H9 (cell line): ENCODE measurements around the gene GOLGA3. TPM values are rescaled to one million over a fixed set of nuclear protein-coding genes. Genes with fewer than 3 reads are reported as not detected.

ENCODE experiments used
- DNase-seq: peaks from one replicate; pipeline ENCODE4 v3.0.0-alpha.2; 2017
- H2AFZ ChIP-seq: one replicate; pipeline ENCODE4 v1.6.1; 2013; ENCODE audit warnings: mild to moderate bottlenecking, low read length, control low read depth, moderate library complexity
- H2AK5ac ChIP-seq: 2 replicates; pipeline ENCODE4 v1.6.1; 2013; ENCODE audit warnings: low read length, control low read depth, mixed read lengths; ENCODE audit not compliant: insufficient read length
- H2BK120ac ChIP-seq: one replicate; pipeline ENCODE4 v1.6.1; 2013; ENCODE audit warnings: low read depth, mild to moderate bottlenecking, low read length, control low read depth, inconsistent platforms; ENCODE audit not compliant: poor library complexity, severe bottlenecking
- H2BK12ac ChIP-seq: 2 replicates; pipeline ENCODE4 v1.6.1; 2013; ENCODE audit warnings: low read length, control low read depth, mixed read lengths, low read depth; ENCODE audit not compliant: insufficient read length
- H2BK15ac ChIP-seq: 2 replicates; pipeline ENCODE4 v1.6.1; 2013; ENCODE audit warnings: low read depth, low read length, control low read depth
- H2BK20ac ChIP-seq: one replicate; pipeline ENCODE4 v1.6.1; 2013; ENCODE audit warnings: low read depth, mild to moderate bottlenecking, low read length, control low read depth, inconsistent platforms; ENCODE audit not compliant: poor library complexity, severe bottlenecking
- H2BK5ac ChIP-seq: 2 replicates; pipeline ENCODE4 v1.6.1; 2013; ENCODE audit warnings: low read length, control low read depth, mixed read lengths; ENCODE audit not compliant: insufficient read length
- H3K14ac ChIP-seq: 2 replicates; pipeline ENCODE4 v1.6.1; 2013; ENCODE audit warnings: low read length, control low read depth; ENCODE audit not compliant: insufficient read depth
- H3K18ac ChIP-seq: 2 replicates; pipeline ENCODE4 v1.6.1; 2013; ENCODE audit warnings: low read depth, mild to moderate bottlenecking, mixed read lengths, low read length, control low read depth; ENCODE audit not compliant: insufficient read length
- H3K23ac ChIP-seq: 2 replicates; pipeline ENCODE4 v1.6.1; 2013; ENCODE audit warnings: low read length, control low read depth, mixed read lengths, low read depth; ENCODE audit not compliant: insufficient read length
- H3K23me2 ChIP-seq: 2 replicates; pipeline ENCODE4 v1.6.1; 2013; ENCODE audit warnings: low read depth, mild to moderate bottlenecking, mixed read lengths, low read length, control low read depth; ENCODE audit not compliant: insufficient read length, poor library complexity, severe bottlenecking
- H3K27ac ChIP-seq: 2 replicates; pipeline ENCODE4 v1.5.1; 2013; ENCODE audit warnings: low read length, control low read depth, mixed read lengths, low read depth; ENCODE audit not compliant: insufficient read length
- H3K27me3 ChIP-seq: 2 replicates; pipeline ENCODE4 v1.6.1; 2013; ENCODE audit warnings: low read length, control low read depth, inconsistent platforms; ENCODE audit not compliant: insufficient read depth
- H3K4ac ChIP-seq: 2 replicates; pipeline ENCODE4 v1.6.1; 2013; ENCODE audit warnings: low read depth, mild to moderate bottlenecking, control low read depth, inconsistent platforms, low read length, moderate library complexity
- H3K4me1 ChIP-seq: 2 replicates; pipeline ENCODE4 v1.6.1; 2013; ENCODE audit warnings: low read length, control low read depth, inconsistent platforms; ENCODE audit not compliant: insufficient read depth
- H3K4me2 ChIP-seq: 2 replicates; pipeline ENCODE4 v1.6.1; 2013; ENCODE audit warnings: low read length, control low read depth, mixed read lengths; ENCODE audit not compliant: insufficient read length, insufficient read depth
- H3K56ac ChIP-seq: 2 replicates; pipeline ENCODE4 v1.6.1; 2013; ENCODE audit warnings: low read depth, mild to moderate bottlenecking, mixed read lengths, low read length, control low read depth; ENCODE audit not compliant: insufficient read length
- H3K79me1 ChIP-seq: 2 replicates; pipeline ENCODE4 v1.6.1; 2013; ENCODE audit warnings: low read depth, mild to moderate bottlenecking, moderate library complexity, low read length, control low read depth, inconsistent platforms; ENCODE audit not compliant: insufficient read depth, poor library complexity, severe bottlenecking
- H3K79me2 ChIP-seq: 2 replicates; pipeline ENCODE4 v1.6.1; 2013; ENCODE audit warnings: low read length, control low read depth, inconsistent platforms; ENCODE audit not compliant: insufficient read depth
- H3K9ac ChIP-seq: 2 replicates; pipeline ENCODE4 v1.6.1; 2013; ENCODE audit warnings: low read length, control low read depth, mixed read lengths; ENCODE audit not compliant: insufficient read length; ENCODE audit errors: extremely low read depth
- H3K9me3 ChIP-seq: one replicate; pipeline ENCODE4 v1.6.1; 2013; ENCODE audit warnings: low read depth, low read length, inconsistent platforms; ENCODE audit not compliant: control insufficient read depth
- H3T11ph ChIP-seq: one replicate; pipeline ENCODE4 v1.6.1; 2013; ENCODE audit warnings: mild to moderate bottlenecking, low read length, control low read depth, inconsistent platforms
- H4K20me1 ChIP-seq: one replicate; pipeline ENCODE4 v1.6.1; 2013; ENCODE audit not compliant: control insufficient read depth, insufficient read length, insufficient read depth
- H4K5ac ChIP-seq: 2 replicates; pipeline ENCODE4 v1.6.1; 2013; ENCODE audit warnings: low read depth, mild to moderate bottlenecking, mixed read lengths, low read length, control low read depth; ENCODE audit not compliant: insufficient read length
- H4K8ac ChIP-seq: replicated peaks from 2 replicates; pipeline ENCODE4 v1.6.1; 2013; ENCODE audit warnings: low read length, control low read depth, mixed read lengths, low read depth; ENCODE audit not compliant: insufficient read length
- H4K91ac ChIP-seq: 2 replicates; pipeline ENCODE4 v1.6.1; 2013; ENCODE audit warnings: low read depth, mild to moderate bottlenecking, moderate library complexity, mixed read lengths, low read length, control low read depth; ENCODE audit not compliant: insufficient read length
- H3K27ac Mint-ChIP-seq, 3 experiments: 2 replicates in 2 of 3; 3 replicates in 1 of 3; pipeline ENCODE4 v1.8.0; 2020 to 2021; ENCODE audit warnings: mixed read lengths in 3 of 3, mild to moderate bottlenecking in 1 of 3, moderate library complexity in 1 of 3
- H3K27me3 Mint-ChIP-seq: 2 replicates; pipeline ENCODE4 v1.8.0; 2021; ENCODE audit warnings: low read depth, mild to moderate bottlenecking, moderate library complexity, mixed read lengths
- H3K36me3 Mint-ChIP-seq, 3 experiments: 2 replicates in 2 of 3; 3 replicates in 1 of 3; pipeline ENCODE4 v1.8.0; 2020 to 2021; ENCODE audit warnings: low read depth in 3 of 3, mixed read lengths in 3 of 3; ENCODE audit not compliant: insufficient read depth in 1 of 3
- H3K4me1 Mint-ChIP-seq, 2 experiments: 2 replicates each; pipeline ENCODE4 v1.8.0; 2020; ENCODE audit warnings: mixed read lengths in 2 of 2
- H3K4me3 Mint-ChIP-seq, 2 experiments: 2 replicates in 1 of 2; 3 replicates in 1 of 2; pipeline ENCODE4 v1.8.0; 2020 to 2021; ENCODE audit warnings: mild to moderate bottlenecking in 2 of 2, mixed read lengths in 2 of 2, moderate library complexity in 1 of 2
- H3K9me3 Mint-ChIP-seq, 2 experiments: 2 replicates in 1 of 2; 3 replicates in 1 of 2; pipeline ENCODE4 v1.8.0; 2020; ENCODE audit warnings: mild to moderate bottlenecking in 2 of 2, mixed read lengths in 2 of 2, moderate library complexity in 1 of 2
- CTCF ChIP-seq: fragments of 200-600 bp; sonication (generic); conservative IDR thresholded peaks from 3 replicates; pipeline ENCODE4 v1.8.0; 2021; ENCODE audit warnings: antibody characterized with exemption, mild to moderate bottlenecking
- WGBS: extraction: QIAGEN DNeasy Blood & Tissue Kit; methylation state at CpG from one replicate; pipeline ENCODE4 v1.1.7; 2013; ENCODE audit warnings: missing lambda C conversion rate, low lambda C conversion rate, mixed read lengths; ENCODE audit not compliant: insufficient read length; ENCODE audit errors: extremely low coverage; 5-methylcytosine and 5-hydroxymethylcytosine counted together
- total RNA-seq: library from RNA; stranded (reverse); gene quantifications from 2 replicates; pipeline ENCODE4 v1.2.1, GENCODE V29; 2021

Gene GOLGA3
- total RNA-seq, 1 experiment from 2014 or later, result 40.1 TPM

- Histone ChIP-seq H3K79me1 (no peaks in the 10 kb centered on the region), H3K4me2 (no peak overlapping the region), H3K79me2 (no peaks in the 10 kb centered on the region), H3K23ac (no peak overlapping the region), H3K27ac (no peak overlapping the region), H2BK12ac (no peak overlapping the region), H2BK15ac (no peak overlapping the region), H2BK5ac (no peak overlapping the region), H2AFZ (no peak overlapping the region), H3T11ph (no peak overlapping the region), H4K91ac (no peak overlapping the region), H3K9ac (no peak overlapping the region), H3K23me2 (no peaks in the 10 kb centered on the region), H3K9me3 (no peaks in the 10 kb centered on the region), H2BK120ac (no peak overlapping the region), H2AK5ac (no peak overlapping the region), H3K18ac (no peak overlapping the region), H3K4ac (no peak overlapping the region), H3K27me3 (no peaks in the 10 kb centered on the region), H4K5ac (no peak overlapping the region), H3K56ac (no peak overlapping the region), H4K8ac (no peak overlapping the region), H3K4me1 (no peaks in the 10 kb centered on the region), H2BK20ac (no peak overlapping the region), H3K14ac (no peak overlapping the region), H4K20me1 (no peaks in the 10 kb centered on the region)
- TF ChIP-seq CTCF, result no peak
- H3K27ac Mint-ChIP-seq, result peak overlapping the region; percentile 44 to 79 (median 60); a peak in 4 of 7 replicates
- no peaks in the 10 kb centered on the region for H3K4me1 Mint-ChIP-seq
- no peaks in the 10 kb centered on the region for H3K9me3 Mint-ChIP-seq
- WGBS, result no CpG with 5 or more reads among the region's 31 CpGs
- DNase-seq, result no peak
- peaks cover 36 to 85% (median 68%) of the 10 kb centered on the region in 3 experiments; a peak in 6 of 7 replicates for H3K36me3 Mint-ChIP-seq
- H3K4me3 Mint-ChIP-seq, result peak overlapping the region in 1 of 2 experiments; percentile 38; a peak in 1 of 5 replicates
- no peaks in the 10 kb centered on the region; the same call in 1 of the 2 replicates for H3K27me3 Mint-ChIP-seq
Observed at GRCh38 chr12:132719141-132719953, 109.3 kb downstream of the GOLGA3 start.

Other genes with a start within 250 kb of the GOLGA3 start
- not detected in 2 replicates for gene LRCOL1, start 218.3 kb downstream of the GOLGA3 start, total RNA-seq
- gene P2RX2, start 210.1 kb downstream of the GOLGA3 start, total RNA-seq, result 1.8 and 2.2 TPM in 2 replicates
- gene POLE, start 141.5 kb downstream of the GOLGA3 start, total RNA-seq, result 131 and 147 TPM in 2 replicates
- gene PXMP2, start 141.3 kb downstream of the GOLGA3 start, total RNA-seq, result 17.7 and 17.8 TPM in 2 replicates
- 112 and 118 TPM in 2 replicates for gene PGAM5, start 118.0 kb downstream of the GOLGA3 start, total RNA-seq
- 73.9 and 80.3 TPM in 2 replicates for gene ANKLE2, start 67.0 kb downstream of the GOLGA3 start, total RNA-seq
- gene CHFR, start 58.7 kb upstream of the GOLGA3 start, total RNA-seq, result 51.9 and 53.3 TPM in 2 replicates
- gene ZNF605, start 127.4 kb upstream of the GOLGA3 start, total RNA-seq, result 17.3 and 19.3 TPM in 2 replicates
- 13.2 and 16.9 TPM in 2 replicates for gene ZNF26, start 157.5 kb upstream of the GOLGA3 start, total RNA-seq
- gene ZNF84, start 208.6 kb upstream of the GOLGA3 start, total RNA-seq, result 42.1 and 45.1 TPM in 2 replicates